Measurements from ENCODE around the gene NCKAP5L.

Gene NCKAP5L

DNA sequence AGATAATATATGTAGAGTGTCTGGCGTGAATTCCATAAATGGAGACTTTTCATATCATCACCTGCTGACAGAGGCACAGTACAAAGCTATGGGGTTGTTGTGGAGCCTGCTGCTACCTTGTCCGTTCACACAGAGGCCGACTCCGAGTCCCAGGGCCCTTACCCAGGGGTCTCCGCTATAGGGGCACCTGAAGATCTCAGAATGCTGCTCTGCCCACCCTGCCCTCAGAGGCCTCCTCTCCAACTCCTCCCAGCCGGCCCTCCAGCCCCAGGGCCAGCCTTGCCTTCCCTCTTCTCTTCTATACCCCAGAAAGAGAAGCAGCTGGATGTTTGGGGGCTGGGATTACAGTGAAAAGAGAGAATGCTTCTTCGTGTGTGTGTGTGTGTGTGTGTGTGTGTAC, 21.3 kb downstream of the NCKAP5L start:
- TF ChIP-seq GATA1 (IDR thresholded peaks at IDR 0.05; ENCODE audit: low read depth, low read length) (no peak), POLR2A (IDR thresholded peaks at IDR 0.05; ENCODE audit: low read length) (no peak)
- no peak for DNase-seq

- TF ChIP-seq GATA1 (IDR thresholded peaks at IDR 0.05; ENCODE audit: low read depth, low read length) (no peak), POLR2A (IDR thresholded peaks at IDR 0.05; ENCODE audit: low read length) (no peak)
- no peak for DNase-seq
Measured at GRCh38 chr12:49806321-49806813, 21.8 kb downstream of the NCKAP5L start.

- no peak for TF ChIP-seq POLR2A (IDR thresholded peaks at IDR 0.05; ENCODE audit: low read length)
- no peak for TF ChIP-seq GATA1 (IDR thresholded peaks at IDR 0.05; ENCODE audit: low read depth, low read length)
- DNase-seq = no peak
Measured at GRCh38 chr12:49805409-49805808, 22.8 kb downstream of the NCKAP5L start.

DNA sequence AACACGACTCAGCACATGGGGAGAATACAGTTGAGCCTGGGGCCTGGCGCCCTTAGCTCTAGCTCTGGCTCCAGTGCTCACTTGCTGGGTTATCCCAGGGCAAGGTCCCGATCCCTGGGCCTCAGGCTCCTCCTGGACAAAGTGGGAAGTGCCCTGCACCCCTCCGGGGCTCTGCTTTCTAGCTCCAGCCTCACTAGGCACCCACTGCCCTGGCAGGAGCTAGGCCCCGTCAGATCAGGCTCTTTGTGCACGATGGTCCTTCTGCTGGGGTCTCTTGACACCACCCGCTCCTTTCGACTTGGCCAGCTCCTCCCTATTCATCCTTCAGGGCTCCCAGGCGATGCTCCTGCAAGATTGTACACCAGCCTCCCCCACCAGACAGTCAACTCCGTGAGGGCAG, 23.4 kb downstream of the NCKAP5L start:
- no peak for DNase-seq
- TF ChIP-seq GATA1 (IDR thresholded peaks at IDR 0.05; ENCODE audit: low read depth, low read length) (no peak), POLR2A (IDR thresholded peaks at IDR 0.05; ENCODE audit: low read length) (no peak)

DNA sequence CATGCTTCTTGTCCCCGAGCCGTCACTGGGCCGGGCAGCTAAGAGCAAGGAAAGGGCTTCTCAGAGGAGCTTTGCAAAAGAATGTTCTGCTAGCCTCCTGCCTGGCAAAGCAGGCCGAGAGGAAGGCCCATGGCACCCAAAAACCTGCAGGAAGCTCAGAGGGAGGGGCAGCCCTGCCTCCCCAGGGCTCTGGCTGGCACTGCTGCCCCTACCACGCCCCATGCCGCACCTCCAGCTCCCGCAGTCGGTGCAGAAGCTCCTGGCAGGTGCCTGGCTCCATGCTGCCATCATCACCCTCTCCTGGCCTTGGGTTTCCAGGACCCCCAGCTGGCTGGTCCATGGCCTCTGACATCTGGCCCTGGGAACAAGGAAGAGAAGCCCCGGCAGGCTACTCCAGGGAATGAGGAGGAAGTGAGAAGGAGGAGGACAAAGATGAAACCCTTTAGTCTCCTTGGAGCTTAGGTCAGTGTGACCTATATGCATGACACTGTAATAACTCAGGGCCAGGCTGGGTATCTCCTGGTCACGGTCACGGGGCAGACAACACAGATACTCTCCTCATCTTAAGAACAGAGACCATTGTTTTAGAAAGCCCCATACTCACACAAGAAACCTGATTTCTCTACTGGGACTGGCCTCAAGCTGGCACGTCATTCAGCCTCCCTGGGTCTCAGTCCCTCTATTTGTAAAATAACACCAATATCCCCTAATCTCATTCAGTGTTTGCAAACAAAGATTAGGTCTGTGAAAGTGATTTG, 24.3 kb downstream of the NCKAP5L start:
- DNase-seq = no peak
- TF ChIP-seq POLR2A (IDR thresholded peaks at IDR 0.05; ENCODE audit: low read length) (no peak), GATA1 (IDR thresholded peaks at IDR 0.05; ENCODE audit: low read depth, low read length) (no peak)

DNA sequence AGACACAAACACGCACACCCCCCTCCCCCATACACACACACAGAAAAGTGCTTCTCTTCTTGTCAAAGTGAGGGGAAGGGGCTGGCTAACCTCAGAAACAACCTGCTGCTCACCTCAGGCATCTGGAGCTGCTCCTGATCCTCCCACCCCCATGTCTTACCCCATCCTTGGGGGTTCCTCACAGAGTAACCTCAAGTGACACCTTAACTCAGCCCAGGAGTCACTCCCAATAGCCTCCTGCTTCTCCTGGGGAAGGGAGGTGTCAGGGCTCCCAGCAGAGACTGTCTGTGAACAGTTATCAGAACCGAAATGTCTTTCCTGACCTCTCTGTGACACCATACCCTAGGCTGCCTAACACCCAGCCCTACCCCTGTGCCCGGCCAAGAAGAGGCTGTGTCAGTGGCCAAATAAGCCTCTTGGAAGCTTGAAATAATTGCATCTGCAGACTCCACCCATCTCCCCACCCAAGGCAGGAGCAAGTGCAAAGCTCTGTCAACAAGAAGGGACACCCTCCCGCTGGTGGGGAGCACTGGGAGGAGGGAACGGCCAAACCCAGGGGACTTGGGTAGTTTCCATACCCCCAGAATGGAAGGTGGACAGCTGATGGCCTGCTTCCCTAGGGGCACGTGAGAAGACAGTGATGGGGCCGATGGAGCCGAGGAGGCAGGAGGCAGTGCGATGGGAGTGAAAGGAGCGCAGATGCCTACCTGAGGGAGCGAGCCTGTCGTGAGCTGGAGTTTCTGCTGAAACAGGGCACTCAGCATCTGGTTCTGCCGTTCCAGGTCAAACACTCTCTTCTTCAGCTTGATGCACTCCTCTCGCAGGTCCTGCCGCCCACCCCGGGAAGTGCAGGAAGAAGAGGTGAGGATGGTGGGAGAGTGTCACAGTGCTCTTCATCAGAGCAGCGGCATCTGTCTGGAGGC, 26.8 kb downstream of the NCKAP5L start:
- DNase-seq = no peak
- TF ChIP-seq GATA1 (IDR thresholded peaks at IDR 0.05; ENCODE audit: low read depth, low read length) = no peak
- no peak for TF ChIP-seq POLR2A (IDR thresholded peaks at IDR 0.05; ENCODE audit: low read length)

DNA sequence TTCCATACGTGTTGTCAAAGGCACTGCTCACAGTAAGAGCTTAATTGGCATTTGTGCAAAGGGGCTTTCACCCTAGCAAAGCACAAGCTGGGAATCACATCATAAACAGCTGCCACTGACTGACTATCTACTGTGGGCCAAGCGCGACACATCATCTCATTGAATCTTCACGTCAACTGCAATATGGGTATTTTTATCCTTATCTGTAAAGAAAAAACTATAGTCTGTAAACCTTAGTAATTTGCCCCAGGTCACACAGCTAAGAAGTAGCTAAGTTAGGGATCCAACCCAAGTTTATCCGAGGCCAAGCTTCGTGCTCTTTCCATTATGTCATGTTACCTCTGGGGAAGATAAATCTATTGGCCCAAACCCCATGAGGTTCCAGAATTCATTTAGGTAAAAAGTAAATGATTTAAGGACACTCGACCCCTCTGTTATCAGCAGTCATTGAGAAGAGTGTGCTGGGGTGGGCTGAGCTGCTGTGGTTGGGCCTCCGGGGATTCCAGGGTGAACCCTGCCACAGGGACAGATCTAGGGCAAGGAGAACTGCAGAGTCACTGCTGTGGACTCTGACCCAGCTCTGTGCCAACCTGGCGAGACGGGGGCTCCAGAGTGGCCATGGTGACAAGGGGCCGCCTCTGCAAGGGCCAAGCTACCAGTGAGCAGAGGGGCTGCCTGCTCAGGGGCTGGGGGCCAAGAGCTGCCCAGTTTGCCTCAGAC, 27.6 kb downstream of the NCKAP5L start:
- no peak for TF ChIP-seq GATA1 (IDR thresholded peaks at IDR 0.05; ENCODE audit: low read depth, low read length)
- TF ChIP-seq POLR2A (IDR thresholded peaks at IDR 0.05; ENCODE audit: low read length) = no peak
- no peak for DNase-seq

GRCh38 chr12:49798934-49799333, 29.3 kb downstream of the NCKAP5L start:
- DNase-seq = no peak
- TF ChIP-seq POLR2A (IDR thresholded peaks at IDR 0.05; ENCODE audit: low read length) (no peak), GATA1 (IDR thresholded peaks at IDR 0.05; ENCODE audit: low read depth, low read length) (no peak)

GRCh38 chr12:49798248-49798647, 30.0 kb downstream of the NCKAP5L start:
- no peak for TF ChIP-seq GATA1 (IDR thresholded peaks at IDR 0.05; ENCODE audit: low read depth, low read length)
- TF ChIP-seq POLR2A (IDR thresholded peaks at IDR 0.05; ENCODE audit: low read length) = no peak
- DNase-seq = no peak

- no peak for DNase-seq
- TF ChIP-seq POLR2A (IDR thresholded peaks at IDR 0.05; ENCODE audit: low read length) = no peak
Measured at GRCh38 chr12:49797449-49797776, 30.8 kb downstream of the NCKAP5L start.

DNA sequence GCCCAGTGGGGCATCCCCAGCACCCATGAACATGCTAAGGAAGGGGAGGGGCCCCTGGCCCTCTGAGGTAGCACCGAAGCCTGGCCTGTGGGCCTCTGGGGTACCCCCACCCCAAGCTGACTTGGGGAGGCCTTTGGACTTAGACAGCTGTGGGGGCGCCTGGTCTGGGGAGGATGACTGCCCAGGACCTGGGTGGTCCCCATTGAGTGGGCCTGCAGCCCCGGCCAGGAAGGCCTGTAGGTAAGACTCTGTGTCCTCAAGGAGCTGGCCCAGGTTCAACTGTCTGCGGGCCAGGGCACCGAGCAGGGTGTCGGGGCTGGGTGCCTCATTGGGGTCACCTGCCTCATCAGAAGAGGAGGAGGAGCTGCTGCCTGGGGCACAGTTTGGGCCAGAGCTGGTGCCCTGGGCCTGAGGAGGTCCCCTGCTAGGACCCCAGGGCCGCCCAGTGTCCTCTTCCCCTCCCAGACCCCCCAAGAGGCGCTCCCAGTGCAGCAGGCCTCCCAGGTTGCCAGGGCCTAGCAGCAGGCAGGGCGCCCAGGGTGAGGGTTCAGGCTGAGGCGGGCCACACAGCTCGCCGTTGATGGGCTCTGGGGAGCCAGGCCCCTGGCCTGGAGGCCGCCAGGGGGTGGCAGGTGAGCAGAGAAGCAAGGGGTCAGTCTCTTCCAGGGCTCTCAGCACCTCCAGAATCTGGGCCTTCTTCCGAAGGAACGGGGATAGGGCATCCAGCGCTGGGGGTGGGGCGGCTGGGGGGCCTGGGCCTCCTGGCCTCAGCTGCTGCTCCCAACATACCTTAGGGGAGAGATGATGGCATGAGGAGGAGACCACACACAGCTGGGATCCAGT, 31.4 kb downstream of the NCKAP5L start:
- no peak for TF ChIP-seq GATA1 (IDR thresholded peaks at IDR 0.05; ENCODE audit: low read depth, low read length)
- TF ChIP-seq POLR2A (IDR thresholded peaks at IDR 0.05; ENCODE audit: low read length) = no peak

DNA sequence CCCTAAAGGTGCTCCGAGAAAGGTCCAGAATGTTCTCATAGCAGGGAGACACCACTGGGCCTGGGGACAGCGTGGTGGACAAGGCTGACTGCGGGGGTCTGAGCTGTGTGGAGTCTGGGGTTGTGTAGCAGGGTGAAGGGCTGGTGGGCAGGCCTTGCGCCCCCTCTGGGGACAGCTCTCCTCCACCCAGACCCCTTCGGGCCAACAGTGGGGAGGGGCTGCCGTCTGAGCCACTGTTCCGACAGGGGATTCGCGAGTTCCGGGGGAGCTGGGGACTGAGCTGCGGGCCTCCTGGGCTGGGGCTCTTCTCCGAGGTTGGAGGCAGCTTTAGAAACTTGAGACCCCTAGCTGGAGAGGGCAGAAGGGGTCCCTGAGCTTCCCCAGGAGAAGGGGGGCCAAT, 32.1 kb downstream of the NCKAP5L start:
- DNase-seq = no peak
- no peak for TF ChIP-seq POLR2A (IDR thresholded peaks at IDR 0.05; ENCODE audit: low read length)
- TF ChIP-seq GATA1 (IDR thresholded peaks at IDR 0.05; ENCODE audit: low read depth, low read length) = no peak

More for the DNA sequence above, 31.4 kb downstream of the NCKAP5L start:
- no peak for DNase-seq

DNA sequence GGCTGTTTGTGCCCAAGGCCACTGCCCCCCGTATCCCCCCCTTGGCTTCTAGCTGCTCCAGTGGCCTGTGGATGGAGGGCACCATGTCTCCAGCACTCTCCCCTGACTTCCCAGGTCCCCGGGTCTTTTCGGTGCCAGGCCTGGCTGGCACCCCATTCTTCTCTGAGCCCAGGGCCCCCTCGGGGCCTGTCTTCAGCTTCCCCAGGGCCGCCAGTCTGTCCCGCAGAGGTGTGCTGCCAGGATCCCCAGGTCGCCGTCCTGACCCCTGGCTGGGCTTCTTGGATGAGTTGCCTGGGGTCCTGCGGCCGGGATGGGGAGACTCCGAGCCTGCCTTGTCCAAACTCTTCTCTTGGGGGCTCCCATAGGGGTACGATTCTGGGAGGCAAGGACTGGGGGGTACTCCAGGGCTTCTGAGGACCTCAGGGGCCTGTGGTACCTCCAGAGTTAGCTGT, 32.5 kb downstream of the NCKAP5L start:
- no peak for TF ChIP-seq GATA1 (IDR thresholded peaks at IDR 0.05; ENCODE audit: low read depth, low read length)
- TF ChIP-seq POLR2A (IDR thresholded peaks at IDR 0.05; ENCODE audit: low read length) = no peak
- no peak for DNase-seq

Data from erythroblast (primary cell).